Thymus (tissue), 11 donors: ENCODE data around the gene PARP14. TPM values are rescaled to one million over a fixed set of nuclear protein-coding genes. Genes with fewer than 3 reads are reported as not detected.

Source experiments
- DNase-seq, 9 donors: peaks; one replicate each; pipeline ENCODE4 v3.0.0-alpha.2; 2013; ENCODE audit warnings: low spot score in 9 of 9, low read depth in 6 of 9, missing footprints in 1 of 9
- H3K27ac ChIP-seq, 2 donors: one replicate each; pipeline ENCODE4 v1.5.1; 2013; ENCODE audit warnings: control low read depth in 1 of 2, low read depth in 1 of 2, low read length in 1 of 2, mild to moderate bottlenecking in 1 of 2, moderate library complexity in 1 of 2
- H3K27me3 ChIP-seq, 2 donors: one replicate each; pipeline ENCODE4 v1.5.1; 2013; ENCODE audit warnings: low read length in 1 of 2; ENCODE audit not compliant: control insufficient read depth in 2 of 2, insufficient read depth in 1 of 2
- H3K36me3 ChIP-seq, 2 donors: one replicate each; pipeline ENCODE4 v1.5.1; 2013; ENCODE audit warnings: low read length in 1 of 2, mild to moderate bottlenecking in 1 of 2, moderate library complexity in 1 of 2; ENCODE audit not compliant: control insufficient read depth in 2 of 2, insufficient read depth in 2 of 2
- H3K4me1 ChIP-seq, 2 donors: one replicate each; pipeline ENCODE4 v1.5.1; 2013; ENCODE audit warnings: low read length in 2 of 2; ENCODE audit not compliant: control insufficient read depth in 2 of 2, insufficient read depth in 2 of 2
- H3K4me3 ChIP-seq, 2 donors: one replicate each; pipeline ENCODE4 v1.5.1; 2013; ENCODE audit warnings: low read length in 2 of 2, control low read depth in 1 of 2, mild to moderate bottlenecking in 1 of 2
- H3K9me3 ChIP-seq, 2 donors: one replicate each; pipeline ENCODE4 v1.5.1; 2013; ENCODE audit warnings: low read length in 1 of 2, mild to moderate bottlenecking in 1 of 2; ENCODE audit not compliant: control insufficient read depth in 2 of 2, insufficient read depth in 1 of 2
- WGBS: extraction: QIAGEN DNeasy Blood & Tissue Kit; methylation state at CpG from one replicate; pipeline ENCODE4 v1.1.7; 2013; 5-methylcytosine and 5-hydroxymethylcytosine counted together
- polyA plus RNA-seq: library from polyadenylated mRNA; stranded (reverse); fragments of 200-250 nt; gene quantifications from one replicate; pipeline ENCODE4 v1.2.3, GENCODE V29; 2013
- total RNA-seq: library from RNA; stranded (reverse); fragments of 120-200 nt; gene quantifications from one replicate; pipeline ENCODE4 v1.2.4, GENCODE V29; 2013
- donor health status: healthy.

The PARP14 gene
- total and polyA plus RNA-seq, 2 donors = 18.9 to 57.7 TPM

- 92% methylated on average over 2 of the region's 2 CpGs for WGBS
Observed at GRCh38 chr3:122671553-122671952, 9.1 kb upstream of the PARP14 start.

GRCh38 chr3:122674339-122674738 is 6.3 kb upstream of the PARP14 start:
- no peaks in the 10 kb centered on the region for H3K9me3 ChIP-seq
- no peak overlapping the region for H3K27ac ChIP-seq
- H3K36me3 ChIP-seq = no peaks in the 10 kb centered on the region
- H3K4me1 ChIP-seq = peaks cover 0 to 8% of the 10 kb centered on the region in 2 donors
- WGBS = 42% methylated on average over 3 of the region's 3 CpGs
- no peak for DNase-seq
- no peak overlapping the region for H3K4me3 ChIP-seq
- H3K27me3 ChIP-seq = no peaks in the 10 kb centered on the region

More at GRCh38 chr3:122671553-122671952, 9.1 kb upstream of the PARP14 start:
- no peaks in the 10 kb centered on the region for H3K9me3 ChIP-seq
- DNase-seq = no peak
- no peaks in the 10 kb centered on the region for H3K4me1 ChIP-seq
- H3K4me3 ChIP-seq = no peak overlapping the region
- H3K27ac ChIP-seq = no peak overlapping the region
- no peaks in the 10 kb centered on the region for H3K27me3 ChIP-seq
- H3K36me3 ChIP-seq = no peaks in the 10 kb centered on the region

DNA sequence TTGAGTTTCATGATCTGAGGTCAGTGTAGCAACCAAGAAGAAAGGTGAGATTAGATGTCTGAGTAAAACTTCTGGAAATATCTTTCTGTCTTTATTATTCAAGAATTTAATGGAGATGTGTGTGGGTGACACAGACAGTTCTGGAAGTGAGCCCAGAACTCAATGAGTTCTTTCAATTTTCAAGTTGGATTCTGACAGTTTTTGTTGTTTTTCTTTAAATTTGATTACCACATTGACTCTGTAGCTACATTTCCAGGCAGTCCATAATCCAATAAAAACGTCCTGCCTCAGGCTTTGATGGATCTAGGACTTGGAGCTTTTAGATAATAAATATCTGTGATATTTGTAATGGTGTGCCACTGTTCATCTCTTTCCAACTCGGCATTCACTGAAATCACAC is 3.9 kb upstream of the PARP14 start:
- H3K4me1 ChIP-seq = peaks cover 5 to 22% of the 10 kb centered on the region in 2 donors
- no peak for DNase-seq
- H3K27me3 ChIP-seq = no peaks in the 10 kb centered on the region
- H3K27ac ChIP-seq = no peak overlapping the region
- no peaks in the 10 kb centered on the region for H3K36me3 ChIP-seq
- H3K9me3 ChIP-seq = peaks cover 0 to 1% of the 10 kb centered on the region in 2 donors
- no peak overlapping the region for H3K4me3 ChIP-seq
- 87% methylated on average over 2 of the region's 2 CpGs for WGBS

DNA sequence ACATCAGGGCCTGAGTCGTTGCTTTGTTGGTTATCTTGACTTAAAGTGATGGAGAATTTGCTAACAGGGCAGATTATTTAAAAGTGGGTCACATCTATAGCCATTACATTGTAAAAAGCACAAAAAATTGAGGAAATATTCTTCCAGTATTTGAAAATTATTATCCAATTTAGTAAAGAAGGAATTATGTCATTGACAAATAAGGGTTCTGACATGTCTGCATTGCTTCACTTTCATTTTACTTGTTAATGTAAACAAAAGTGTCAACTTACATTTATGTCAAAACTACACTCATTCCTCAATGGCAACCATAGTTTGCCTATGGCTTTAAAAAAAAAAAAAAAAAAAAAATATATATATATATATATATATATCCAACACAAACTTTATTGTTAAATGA is 3.4 kb upstream of the PARP14 start:
- Histone ChIP-seq H3K4me3 (no peak overlapping the region), H3K36me3 (no peaks in the 10 kb centered on the region), H3K9me3 (peaks cover 0 to 1% of the 10 kb centered on the region in 2 donors), H3K27ac (no peak overlapping the region), H3K27me3 (no peaks in the 10 kb centered on the region), H3K4me1 (peaks cover 10 to 27% of the 10 kb centered on the region in 2 donors)
- no peak for DNase-seq
- WGBS = 95% methylated on average over 1 of the region's 1 CpG

DNA sequence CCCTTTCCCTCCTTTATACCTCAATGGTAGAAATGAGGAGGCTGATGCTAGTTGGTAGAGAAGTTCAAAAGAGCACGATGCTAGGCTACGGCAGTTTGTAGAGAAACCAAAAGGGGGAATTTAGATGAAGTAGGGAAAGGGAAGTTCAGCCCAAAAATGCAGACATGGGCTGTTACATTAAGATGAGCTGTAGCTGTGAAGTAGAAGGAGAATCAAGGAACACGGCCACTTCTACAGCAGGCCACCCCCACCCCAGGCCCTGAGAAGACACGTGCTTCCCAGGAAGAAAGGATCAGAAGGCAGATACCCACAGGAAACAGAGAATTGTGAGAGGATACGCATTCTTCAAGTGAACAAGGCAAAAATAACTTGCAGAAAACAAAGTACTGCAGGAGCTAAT is 2.1 kb upstream of the PARP14 start:
- Histone ChIP-seq H3K27ac (peak overlapping the region in 1 of 2 donors; percentile 91), H3K27me3 (no peaks in the 10 kb centered on the region), H3K9me3 (peaks cover 0 to 1% of the 10 kb centered on the region in 2 donors), H3K36me3 (no peaks in the 10 kb centered on the region), H3K4me1 (peaks cover 10 to 31% of the 10 kb centered on the region in 2 donors), H3K4me3 (no peak overlapping the region)
- peak in 1 of 9 donors; percentile 19 for DNase-seq
- 70% methylated on average over 5 of the region's 5 CpGs for WGBS

DNA sequence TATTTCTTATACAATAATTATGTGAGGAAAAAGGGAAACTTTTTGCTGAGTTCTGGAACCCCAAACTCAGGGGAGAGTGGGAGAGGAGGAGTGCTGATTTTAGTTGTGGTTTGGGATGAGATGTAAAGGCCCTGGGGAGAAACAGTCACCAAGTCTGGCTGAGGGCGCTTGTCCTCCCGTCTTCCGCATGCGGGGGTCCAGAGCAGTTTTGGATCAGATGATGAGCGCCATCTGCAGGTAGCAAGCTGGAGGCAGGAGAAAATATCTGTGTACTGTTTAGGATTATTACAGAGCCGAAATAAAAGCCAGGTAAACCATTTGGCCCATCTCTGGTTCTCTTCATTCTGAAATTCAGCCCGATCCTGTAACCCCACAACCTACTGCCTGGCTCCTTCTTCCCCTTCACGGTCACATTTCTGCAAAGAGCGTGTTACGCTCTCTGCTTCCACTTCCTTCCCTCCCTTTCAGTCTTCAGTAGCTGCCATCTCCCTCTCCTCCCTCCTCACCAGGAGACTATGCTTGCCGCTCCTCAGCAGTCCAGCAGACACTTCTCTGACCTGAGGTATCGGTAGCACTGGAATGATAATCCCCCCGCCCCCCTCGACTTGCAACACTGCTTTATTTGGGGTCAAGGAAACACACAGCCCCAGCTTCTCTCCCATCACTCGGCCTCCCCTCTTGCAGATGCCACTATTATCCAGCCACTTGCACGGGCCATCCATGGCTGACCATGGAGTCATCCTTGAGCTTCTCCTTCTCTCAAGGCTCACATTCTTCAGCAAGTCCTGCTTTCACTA is 1.4 kb upstream of the PARP14 start:
- peaks cover 0 to 5% of the 10 kb centered on the region in 2 donors for H3K36me3 ChIP-seq
- 26% methylated on average over 16 of the region's 16 CpGs for WGBS
- H3K27me3 ChIP-seq = no peaks in the 10 kb centered on the region
- H3K27ac ChIP-seq = peak overlapping the region; percentile 81 to 91
- H3K9me3 ChIP-seq = peaks cover 0 to 1% of the 10 kb centered on the region in 2 donors
- peak; percentile 59 to 91 (median 85) for DNase-seq
- H3K4me3 ChIP-seq = peak overlapping the region in 1 of 2 donors; percentile 14
- peaks cover 10 to 31% of the 10 kb centered on the region in 2 donors for H3K4me1 ChIP-seq

DNA sequence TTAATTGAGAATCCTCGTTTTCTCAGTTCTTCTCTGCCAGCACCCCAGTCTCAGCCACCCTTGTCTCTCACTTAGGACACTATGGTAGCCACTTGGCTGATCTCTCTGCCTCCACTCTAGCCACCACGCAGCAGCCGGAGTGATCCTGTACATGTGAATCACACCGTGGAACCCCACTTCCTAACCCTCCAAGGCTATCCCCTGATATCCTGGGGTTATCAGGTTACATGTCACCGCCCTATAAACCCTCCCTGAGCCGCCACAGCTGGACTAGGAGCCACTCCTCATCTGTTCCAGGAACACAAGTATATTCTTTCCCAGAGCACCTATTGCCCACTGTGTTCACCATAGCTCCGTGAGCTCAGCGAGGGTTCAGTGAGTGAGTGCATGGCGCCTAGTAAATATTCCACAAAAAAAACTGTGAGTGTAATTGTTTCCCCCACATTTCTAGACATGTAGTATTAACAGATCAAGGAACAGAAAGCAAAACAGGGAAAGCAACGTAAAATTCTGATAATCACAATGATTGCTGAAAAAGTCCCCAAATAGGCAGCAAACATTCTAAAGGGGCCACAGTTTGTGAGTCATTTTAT is 661 bp upstream of the PARP14 start:
- H3K27ac ChIP-seq = peak overlapping the region; percentile 91 to 98
- H3K36me3 ChIP-seq = peaks cover 0 to 5% of the 10 kb centered on the region in 2 donors
- peak overlapping the region; percentile 95 to 99 for H3K4me3 ChIP-seq
- H3K27me3 ChIP-seq = no peaks in the 10 kb centered on the region
- H3K4me1 ChIP-seq = peaks cover 10 to 31% of the 10 kb centered on the region in 2 donors
- 80% methylated on average over 10 of the region's 10 CpGs for WGBS
- peak in 3 of 9 donors; percentile 5 to 22 (median 10) for DNase-seq
- H3K9me3 ChIP-seq = peaks cover 0 to 1% of the 10 kb centered on the region in 2 donors

DNA sequence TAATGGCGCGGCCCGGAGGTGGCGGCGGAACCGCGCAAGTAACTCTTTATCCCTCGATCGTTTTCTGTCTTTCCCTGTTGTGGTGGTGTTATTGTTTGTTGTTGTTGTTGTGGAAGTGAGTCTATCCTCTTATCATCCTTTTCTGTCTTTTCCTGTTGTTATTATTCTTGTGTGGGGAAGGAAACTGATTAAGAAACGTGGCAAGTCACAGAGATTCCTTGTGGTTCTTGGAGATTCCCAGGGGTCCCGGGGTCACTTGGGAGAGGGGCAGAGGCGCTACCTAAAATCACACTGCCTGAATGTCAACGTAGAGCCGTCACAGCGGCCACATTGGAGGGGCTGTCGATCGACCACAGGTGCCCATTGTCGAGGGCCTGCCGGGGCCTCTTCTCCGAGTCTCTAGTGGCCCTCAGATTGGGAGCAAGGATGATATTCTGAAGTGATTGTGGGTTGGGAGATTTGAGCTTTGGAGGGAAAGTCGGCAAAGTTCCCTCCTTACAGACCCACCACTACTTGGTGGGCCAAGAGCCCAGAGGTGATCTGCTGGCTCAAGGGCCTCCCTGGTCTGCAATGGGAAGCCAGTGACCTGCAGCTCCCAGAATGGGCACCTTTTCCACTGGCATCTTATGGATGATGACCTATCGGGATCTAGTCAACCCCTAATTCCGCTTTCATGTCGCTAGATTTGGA is 790 bp downstream of the PARP14 start:
- DNase-seq = peak in 4 of 9 donors; percentile 2 to 22 (median 8)
- Histone ChIP-seq H3K4me1 (peaks cover 10 to 31% of the 10 kb centered on the region in 2 donors), H3K27ac (peak overlapping the region; percentile 14 to 98), H3K4me3 (peak overlapping the region; percentile 95 to 99), H3K36me3 (peaks cover 0 to 5% of the 10 kb centered on the region in 2 donors), H3K27me3 (no peaks in the 10 kb centered on the region), H3K9me3 (peaks cover 0 to 1% of the 10 kb centered on the region in 2 donors)
- WGBS = 18% methylated on average over 24 of the region's 24 CpGs
